Measurements from ENCODE around the gene CACNA1G.

The CACNA1G gene

GRCh38 chr17:50651661-50652060 lies 91.1 kb downstream of the CACNA1G start:
- DNase-seq (ENCODE audit: low spot score) = no peak

DNA sequence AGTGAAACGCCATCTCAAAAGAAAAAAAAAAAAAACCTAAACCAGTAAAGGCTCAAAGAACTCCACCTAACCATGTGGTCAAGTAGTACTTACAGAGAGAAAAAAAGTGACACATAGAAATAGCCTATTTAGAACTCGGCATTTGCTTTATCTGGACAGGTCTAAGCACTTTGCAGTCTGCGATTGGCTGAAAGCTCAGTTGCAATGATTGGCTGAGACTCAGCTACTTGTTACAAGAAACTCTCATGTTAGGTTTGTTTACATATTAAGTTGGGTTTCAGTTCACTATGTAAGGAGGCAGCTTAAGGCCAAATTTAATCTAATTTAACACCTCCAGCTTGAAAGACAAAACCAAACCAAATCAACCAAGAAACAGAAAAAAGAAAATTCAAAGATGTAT lies 93.2 kb downstream of the CACNA1G start:
- DNase-seq (ENCODE audit: low spot score) = no peak

DNA sequence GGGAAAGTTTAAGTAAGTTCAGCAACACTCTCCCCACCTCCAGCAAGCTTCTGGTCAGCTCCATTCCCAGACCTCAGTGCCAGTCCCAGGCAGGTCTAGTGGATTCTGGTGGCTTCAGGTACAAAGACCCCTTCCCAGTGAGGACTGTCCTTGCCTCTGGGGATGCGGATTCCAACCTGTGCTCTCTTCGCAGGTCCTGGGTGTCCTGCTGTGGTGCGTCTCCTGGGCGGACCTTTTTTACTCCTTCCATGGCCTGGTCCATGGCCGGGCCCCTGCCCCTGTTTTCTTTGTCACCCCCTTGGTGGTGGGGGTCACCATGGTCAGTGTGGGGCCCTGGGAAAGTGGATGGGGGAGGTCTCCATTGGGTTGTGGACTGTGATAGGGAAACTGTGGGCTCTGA lies 96.0 kb downstream of the CACNA1G start:
- no peak for DNase-seq (ENCODE audit: low spot score)

- no peak for DNase-seq (ENCODE audit: low spot score)
Observed at GRCh38 chr17:50657054-50657453, 96.5 kb downstream of the CACNA1G start.

DNA sequence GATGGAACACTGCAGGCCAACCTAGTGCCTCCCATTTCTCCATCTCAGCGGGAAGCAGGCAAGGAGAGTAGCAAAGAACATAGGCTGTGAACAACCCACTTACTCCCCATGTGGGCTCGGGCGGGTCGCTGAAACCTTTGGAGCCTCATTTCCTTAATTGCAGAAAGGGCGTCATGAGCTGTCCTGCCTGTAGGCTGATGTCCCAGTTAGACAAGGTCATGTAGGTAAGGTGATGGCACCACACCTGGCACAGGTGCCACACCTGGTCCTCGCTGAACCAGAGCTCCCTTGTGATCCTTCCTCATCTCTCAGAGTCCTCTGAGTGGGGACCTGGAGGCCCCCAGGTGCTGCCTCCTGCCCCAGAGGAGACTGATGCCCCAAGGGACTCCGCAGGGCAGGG lies 97.1 kb downstream of the CACNA1G start:
- no peak for DNase-seq (ENCODE audit: low spot score)

DNA sequence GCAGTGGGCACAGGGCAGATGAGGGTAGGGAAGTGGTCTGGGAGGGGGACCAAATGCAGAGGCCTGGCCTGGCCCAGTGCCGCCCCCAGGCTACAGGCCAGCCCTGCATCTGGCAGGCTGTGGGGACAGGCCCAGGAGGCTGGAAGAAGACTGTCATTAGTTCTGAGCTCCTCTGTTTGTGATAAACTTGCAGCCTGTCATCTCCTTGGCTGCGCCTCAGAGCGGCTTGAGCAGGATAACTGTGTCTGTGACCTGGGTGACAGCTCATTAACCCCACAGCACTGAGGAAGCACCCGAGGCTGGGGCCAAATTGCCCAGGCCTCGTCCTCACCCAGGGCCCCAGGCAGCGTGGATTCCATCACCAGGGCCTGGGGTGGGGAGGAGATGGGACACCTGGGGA lies 98.1 kb downstream of the CACNA1G start:
- no peak for DNase-seq (ENCODE audit: low spot score)

DNA sequence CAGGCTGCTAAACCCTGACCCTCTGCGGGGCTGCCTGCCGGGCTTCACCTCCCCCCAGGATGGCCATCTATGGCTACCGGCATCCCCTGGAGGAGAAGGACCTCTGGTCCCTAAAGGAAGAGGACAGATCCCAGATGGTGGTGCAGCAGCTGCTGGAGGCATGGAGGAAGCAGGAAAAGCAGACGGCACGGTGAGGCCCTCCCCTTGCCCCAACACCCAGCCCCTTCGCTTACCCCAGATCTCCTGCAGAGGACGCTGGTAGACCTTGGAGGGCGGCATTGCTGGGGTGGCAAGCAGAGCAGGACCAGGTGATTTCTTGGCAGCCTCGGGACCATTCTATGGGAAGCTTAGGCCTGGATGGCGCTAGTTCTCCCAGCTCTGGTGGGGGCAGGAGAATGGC lies 98.7 kb downstream of the CACNA1G start:
- no peak for DNase-seq (ENCODE audit: low spot score)

- DNase-seq (ENCODE audit: low spot score) = peak; percentile 69
Observed at GRCh38 chr17:50660042-50660886, 99.7 kb downstream of the CACNA1G start.

GRCh38 chr17:50660887-50661345 lies 100.4 kb downstream of the CACNA1G start:
- no peak for DNase-seq (ENCODE audit: low spot score)

- DNase-seq (ENCODE audit: low spot score) = no peak
Observed at GRCh38 chr17:50661348-50661747, 100.8 kb downstream of the CACNA1G start.

GRCh38 chr17:50661795-50662391 lies 101.4 kb downstream of the CACNA1G start:
- DNase-seq (ENCODE audit: low spot score) = peak; percentile 70

- no peak for DNase-seq (ENCODE audit: low spot score)
Observed at GRCh38 chr17:50662632-50663225, 102.2 kb downstream of the CACNA1G start.

GRCh38 chr17:50663812-50664374 lies 103.4 kb downstream of the CACNA1G start:
- DNase-seq (ENCODE audit: low spot score) = no peak

DNA sequence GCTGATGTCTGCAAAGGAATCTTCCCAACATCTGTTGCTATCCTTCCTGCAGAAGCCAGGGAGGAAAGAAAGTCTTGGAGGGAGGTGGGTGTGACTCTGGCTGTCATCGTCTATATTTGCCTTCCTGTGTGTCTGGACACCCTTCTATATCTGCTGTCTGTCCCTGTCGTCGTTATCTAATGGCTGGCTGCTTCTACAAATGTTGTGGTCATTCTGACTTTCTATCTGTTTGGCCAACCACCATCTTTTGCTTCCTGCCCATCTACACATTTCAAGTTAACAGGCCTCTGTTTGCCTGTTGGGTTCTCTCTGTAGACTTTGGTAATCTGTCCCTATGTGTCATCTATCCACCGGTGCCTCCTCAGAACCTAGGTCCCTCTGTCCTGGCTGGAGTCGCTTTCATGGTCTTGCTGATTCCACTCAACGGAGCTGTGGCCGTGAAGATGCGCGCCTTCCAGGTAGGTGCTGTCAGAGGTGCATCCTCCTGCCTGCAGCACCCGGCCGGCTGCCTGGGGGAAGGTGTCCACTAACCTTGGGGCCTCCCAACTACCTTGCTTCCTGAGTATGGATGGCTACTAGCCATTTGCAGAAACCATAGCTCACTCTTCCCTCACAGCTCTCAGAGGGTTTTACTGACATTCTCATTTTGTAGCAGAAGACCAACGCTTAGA lies 104.4 kb downstream of the CACNA1G start:
- no peak for DNase-seq (ENCODE audit: low spot score)

DNA sequence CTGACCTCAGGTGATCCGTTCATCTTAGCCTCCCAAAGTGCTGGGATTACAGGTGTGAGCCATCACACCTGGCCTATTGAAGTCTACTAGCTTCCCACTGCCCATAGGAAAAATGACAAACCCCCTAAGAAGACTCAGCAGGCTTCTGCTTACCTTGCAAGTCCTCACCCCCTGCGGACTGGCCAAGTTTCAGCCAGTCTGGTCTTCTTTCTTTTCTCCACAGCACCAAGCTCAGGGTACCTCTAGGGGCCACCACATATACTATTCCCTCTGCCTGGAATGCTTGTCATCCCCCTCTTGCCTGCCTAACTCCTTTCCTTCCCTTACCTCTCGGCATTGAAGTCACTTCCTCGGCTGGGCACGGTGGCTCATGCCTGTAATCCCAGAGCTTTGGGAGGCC lies 105.3 kb downstream of the CACNA1G start:
- no peak for DNase-seq (ENCODE audit: low spot score)

GRCh38 chr17:50666316-50666715 lies 105.8 kb downstream of the CACNA1G start:
- no peak for DNase-seq (ENCODE audit: low spot score)

GRCh38 chr17:50667259-50668024 lies 106.9 kb downstream of the CACNA1G start:
- DNase-seq (ENCODE audit: low spot score) = no peak

GRCh38 chr17:50668025-50668837 lies 107.7 kb downstream of the CACNA1G start:
- no peak for DNase-seq (ENCODE audit: low spot score)

GRCh38 chr17:50668838-50669581 lies 108.5 kb downstream of the CACNA1G start:
- no peak for DNase-seq (ENCODE audit: low spot score)

DNA sequence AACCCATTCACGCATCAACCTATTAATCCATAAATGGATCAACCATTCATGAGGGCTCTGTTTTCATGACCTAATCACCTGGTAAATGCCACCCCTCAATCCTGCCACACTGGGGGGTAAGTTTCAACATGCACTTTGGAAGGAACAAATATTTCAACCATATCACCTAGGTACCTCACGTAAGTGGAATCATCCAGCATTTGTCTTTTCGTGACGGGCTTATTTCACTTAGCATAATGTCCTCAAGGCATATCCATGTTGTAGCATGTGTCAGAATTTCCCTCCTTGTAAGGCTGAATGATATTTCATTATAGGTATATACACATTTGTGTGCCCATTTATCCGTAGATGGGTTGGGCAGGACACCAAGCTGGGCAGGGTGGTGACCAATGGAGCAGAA lies 111.6 kb downstream of the CACNA1G start:
- DNase-seq (ENCODE audit: low spot score) = no peak

Data from HuH-7.5 (cell line).